OCI-LY3 (cell line): Measurements from ENCODE around the gene ZNF45.

ENCODE experiments used
- CTCF ChIP-seq: fragments of 200-600, 300-600 bp; sonication (generic); IDR thresholded peaks from 2 replicates; pipeline ENCODE4 v1.5.1; 2014; ENCODE audit warnings: antibody characterized with exemption, low read length, low read depth
- EZH2phosphoT487 ChIP-seq: fragments of 200-600 bp; shearing (Covaris generic); IDR thresholded peaks from 2 replicates; pipeline ENCODE4 v1.6.1; 2018; ENCODE audit warnings: antibody characterized with exemption, mixed run types, low read depth

DNA sequence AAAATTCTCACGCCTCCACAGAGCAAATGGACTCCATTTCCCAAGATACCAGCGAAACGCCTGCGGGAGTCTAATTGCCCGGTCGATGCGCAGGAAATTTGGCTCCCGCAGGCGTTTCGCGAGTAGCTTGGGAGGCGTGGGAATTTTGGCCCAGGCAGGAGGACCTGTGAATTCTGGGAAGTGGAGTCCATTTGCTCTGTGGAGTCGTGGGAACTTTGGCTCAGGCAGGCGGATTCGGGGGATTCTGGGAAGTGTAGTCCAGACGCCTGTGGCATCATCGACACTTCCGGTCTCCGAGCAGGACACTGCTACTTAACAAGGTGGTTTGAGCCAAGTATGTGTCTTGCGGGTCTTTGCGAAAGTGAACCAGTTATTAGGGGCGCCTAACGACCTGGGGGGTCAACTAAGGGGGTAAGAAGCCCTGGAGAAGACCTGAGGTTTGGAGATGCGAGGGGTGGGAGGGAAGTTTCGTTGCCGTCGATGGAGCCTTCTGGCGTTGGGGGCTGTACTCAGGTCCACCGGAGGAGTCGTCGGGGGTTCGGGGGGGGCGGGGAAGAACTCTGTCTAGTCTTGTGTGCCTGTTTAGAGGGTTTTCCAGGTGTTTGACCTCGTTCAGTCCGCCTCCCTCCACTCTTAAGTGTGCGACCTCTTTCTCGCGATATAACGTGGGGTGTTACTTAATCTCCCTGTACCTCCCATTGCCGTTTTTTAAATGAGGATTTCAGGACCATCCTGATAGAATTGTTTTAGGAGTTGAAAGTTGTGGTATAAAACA is 49.0 kb upstream of the ZNF45 start, which contains the start of gene ZNF155:
- TF ChIP-seq CTCF (no peak), EZH2phosphoT487 (no peak)
